ENCODE results near the gene CLTA. TPM values are rescaled to one million over a fixed set of nuclear protein-coding genes. Genes with fewer than 3 reads are reported as not detected.
"Not testable (repeated sequence)": the region's sequence is repeated elsewhere in the genome, so short reads cannot be mapped to it uniquely, and the experiment has no call there.

Gene CLTA
- polyA plus RNA-seq, 3 donors: 260 to 301 (median 281) TPM

DNA sequence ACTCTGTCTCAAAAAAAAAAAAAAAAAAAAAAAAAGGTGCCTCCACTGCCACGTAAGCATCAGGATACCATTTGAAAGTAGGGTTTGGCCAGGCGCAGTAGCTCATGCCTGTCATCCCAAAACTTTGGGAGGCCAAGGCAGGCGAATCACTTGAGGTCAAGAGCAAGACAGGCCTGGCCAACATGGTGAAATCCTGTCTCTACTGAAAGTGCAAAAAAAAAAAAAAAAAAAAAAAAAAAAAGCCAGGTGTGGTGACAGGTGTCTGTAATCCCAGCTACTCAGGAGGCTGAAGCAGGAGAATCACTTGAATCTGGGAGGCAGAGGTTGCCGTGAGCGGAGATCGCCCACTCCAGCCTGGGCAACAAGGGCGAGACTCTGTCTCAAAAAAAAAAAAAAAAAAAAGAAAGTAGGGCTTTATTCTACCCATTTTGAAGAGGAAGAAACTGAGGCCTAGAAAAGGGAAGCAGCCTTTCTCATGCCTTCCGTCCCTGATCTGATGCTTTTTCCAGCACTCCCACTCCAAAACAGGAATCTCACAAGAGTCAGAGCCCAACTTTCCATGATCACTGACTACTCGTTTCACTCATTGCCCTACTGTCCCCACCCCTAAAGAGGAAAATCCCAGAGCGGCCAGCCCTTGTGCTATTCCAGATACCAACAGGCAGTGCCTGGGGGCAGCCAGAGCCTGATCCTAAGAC lies 37.8 kb upstream of the CLTA start:
- DNase-seq: no peak

DNA sequence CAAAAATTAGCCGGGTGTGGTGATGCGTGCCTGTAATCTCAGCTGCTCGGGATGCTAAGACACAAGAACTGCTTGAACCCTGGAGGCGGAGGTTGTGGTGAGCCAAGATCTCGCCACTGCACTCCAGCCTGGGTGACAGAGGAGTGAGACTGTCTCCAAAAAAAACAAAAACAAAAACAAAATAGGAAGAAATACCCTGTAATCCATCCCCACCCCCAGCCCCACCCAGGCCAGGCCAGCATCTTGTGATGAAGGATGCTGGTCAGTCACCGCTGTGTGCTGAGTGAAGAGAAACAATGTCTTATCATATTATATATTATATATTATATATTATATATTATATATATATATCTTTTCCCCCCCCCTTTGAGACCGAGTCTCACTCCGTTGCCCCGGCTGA lies 37.0 kb upstream of the CLTA start:
- no peak for DNase-seq

DNA sequence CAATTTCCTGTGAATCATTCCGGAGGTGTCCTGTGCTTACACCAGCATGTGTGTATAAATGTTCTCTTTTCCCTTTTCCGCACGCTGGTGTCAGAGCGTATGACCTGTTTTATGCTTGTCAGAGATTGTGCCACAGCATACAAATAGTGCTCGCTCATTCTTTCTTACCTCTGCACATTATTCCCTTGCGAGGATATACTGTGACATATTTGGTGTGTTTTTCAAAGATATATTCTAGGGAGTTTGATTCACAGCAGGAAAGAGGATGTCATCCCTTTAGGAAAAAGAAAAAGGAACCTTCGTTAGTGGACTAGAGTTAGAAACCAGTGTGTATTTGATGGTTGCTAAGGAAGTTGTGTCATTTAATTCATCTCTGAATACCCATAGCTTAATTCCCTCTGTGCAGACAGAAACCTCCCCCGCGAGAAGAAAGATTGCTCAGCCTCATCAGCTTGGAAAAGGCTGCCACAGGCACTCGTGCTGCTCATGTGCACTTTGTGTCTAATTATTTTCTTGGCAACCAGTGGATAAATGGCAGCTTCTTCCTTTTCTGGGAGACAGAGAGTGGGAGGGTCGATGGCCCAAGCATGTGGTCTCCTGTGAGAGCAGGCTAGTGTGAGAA lies 36.3 kb upstream of the CLTA start:
- DNase-seq: peak; percentile 87

DNA sequence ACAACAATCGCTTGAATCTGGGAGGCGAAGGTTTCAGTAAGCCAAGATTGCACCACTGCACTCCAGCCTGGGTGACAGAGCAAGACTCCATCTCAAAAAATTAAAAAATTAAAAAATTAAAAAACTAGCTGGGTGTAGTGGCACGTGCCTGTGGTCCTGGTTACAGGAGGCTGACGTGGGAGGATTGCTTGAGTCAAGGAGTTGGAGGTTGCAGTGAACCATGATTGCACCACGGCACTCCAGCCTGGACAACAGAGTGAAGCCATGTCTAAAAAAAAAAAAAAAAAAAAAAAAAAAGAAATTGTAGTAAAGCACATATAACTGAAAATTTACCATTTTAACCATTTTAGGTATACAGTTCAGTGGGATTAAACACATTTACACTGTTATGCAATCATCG lies 34.6 kb upstream of the CLTA start:
- DNase-seq: no peak

DNA sequence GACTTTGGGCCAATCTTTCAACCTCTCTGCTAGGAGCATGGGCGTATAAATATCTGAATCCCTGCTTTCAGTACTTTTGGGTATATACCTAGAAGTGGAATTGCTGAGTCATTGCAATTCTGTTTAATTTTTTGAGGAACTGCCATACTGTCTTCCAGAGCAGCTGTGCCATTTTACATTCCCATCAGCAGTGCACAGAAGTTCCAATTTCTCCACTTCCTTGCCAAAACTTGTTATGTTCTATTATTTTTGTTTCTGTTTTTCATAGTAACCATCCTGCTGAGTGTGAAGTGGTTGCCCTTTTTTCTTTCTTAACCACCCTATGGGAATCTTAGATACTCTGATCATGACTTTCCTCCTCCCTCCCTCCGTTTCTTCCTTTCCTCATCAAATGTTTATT lies 32.6 kb upstream of the CLTA start:
- no peak for DNase-seq

DNA sequence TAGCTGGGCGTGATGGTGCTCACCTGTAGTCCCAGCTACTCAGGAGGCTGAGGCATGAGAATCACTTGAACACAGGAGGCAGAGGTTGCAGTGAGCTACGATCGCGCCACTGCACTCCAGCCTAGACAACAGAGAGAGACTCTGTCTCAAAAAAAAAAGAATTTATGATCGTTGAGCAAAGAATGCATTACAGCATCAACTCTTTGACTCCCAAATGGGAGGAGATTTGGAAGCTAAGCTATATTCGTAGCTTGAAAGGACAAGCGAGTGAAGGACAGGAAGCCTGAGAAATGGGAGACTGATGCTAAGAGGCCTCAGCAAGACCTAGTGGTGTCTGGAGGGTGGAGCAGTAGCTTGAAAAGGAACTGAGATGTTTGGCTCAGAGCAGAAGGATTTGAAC lies 31.8 kb upstream of the CLTA start:
- no peak for DNase-seq

DNA sequence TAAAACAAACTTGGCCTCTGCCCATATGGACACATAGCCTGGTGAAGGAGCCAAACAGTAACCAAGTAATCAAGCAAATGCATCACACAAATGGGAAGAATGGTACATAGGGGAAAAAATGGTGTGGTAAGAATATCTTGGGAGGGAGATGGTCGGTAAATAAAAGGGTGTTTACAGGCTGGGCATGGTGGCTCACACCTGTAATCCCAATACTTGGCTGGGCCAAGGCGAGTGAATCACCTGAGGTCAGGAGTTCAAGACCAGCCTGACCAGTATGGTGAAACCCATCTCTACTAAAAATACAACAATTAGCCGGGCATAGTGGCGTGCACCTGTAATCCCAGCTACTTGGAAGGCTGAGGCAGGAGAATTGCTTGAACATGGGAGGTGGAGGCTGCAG lies 31.2 kb upstream of the CLTA start:
- not testable (repeated sequence) for DNase-seq

DNA sequence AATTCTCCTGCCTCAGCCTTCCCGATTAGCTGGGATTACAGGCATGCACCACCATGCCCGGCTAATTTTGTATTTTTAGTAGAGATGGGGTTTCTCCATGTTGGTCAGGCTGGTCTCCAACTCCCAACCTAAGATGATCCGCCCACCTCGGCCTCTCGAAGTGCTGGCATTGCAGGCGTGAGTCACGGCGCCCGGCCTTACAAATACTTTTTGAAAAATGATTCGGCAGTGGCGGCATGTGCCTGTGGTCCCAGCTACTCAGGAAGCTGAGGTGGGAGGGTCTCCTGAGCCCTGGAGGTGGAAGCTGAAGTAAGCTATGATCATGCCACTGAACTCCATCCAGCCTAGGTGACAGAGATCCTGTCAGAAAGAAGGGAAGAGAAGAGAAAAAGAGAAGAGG lies 30.6 kb upstream of the CLTA start:
- DNase-seq: not testable (repeated sequence)

DNA sequence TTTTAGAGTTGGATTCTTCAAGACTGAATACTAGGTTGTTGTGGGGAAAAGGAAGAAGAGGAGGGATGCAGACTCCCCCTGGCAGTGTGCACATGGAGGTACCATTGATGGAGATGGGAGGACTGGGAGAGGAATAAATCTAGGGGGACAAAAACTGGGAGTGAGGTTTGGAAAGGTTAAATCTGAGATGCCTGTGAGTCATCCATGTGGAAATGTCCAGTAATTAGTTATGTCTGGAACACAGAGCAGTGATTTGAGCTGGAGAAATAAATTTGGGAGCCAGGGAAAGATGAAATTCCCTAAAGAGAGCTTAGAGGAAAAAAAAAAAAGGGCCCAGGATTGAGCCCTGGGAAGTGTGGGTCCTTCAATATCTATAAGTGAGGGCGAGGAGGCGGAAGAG lies 29.5 kb upstream of the CLTA start:
- no peak for DNase-seq

DNA sequence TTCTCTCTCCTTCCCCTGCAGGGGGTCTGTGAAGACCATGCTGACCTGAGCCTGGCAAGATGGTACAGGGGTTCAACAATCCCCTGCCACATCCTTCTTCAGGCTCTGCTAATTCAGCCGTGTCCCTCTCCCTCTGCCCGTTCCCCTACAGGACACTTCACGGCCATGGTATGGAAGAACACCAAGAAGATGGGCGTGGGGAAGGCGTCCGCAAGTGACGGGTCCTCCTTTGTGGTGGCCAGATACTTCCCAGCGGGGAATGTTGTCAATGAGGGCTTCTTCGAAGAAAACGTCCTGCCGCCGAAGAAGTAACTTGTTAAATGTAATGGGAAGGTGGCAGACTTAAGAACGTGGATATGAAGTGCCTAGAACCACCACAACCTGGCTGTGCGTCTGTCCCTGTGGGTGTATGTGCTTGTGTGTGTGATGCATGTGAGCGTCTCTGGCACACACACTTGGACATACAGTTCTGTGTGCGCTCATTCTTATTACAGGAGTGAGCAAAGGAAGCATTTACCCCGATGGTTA lies 28.4 kb upstream of the CLTA start:
- DNase-seq: no peak

DNA sequence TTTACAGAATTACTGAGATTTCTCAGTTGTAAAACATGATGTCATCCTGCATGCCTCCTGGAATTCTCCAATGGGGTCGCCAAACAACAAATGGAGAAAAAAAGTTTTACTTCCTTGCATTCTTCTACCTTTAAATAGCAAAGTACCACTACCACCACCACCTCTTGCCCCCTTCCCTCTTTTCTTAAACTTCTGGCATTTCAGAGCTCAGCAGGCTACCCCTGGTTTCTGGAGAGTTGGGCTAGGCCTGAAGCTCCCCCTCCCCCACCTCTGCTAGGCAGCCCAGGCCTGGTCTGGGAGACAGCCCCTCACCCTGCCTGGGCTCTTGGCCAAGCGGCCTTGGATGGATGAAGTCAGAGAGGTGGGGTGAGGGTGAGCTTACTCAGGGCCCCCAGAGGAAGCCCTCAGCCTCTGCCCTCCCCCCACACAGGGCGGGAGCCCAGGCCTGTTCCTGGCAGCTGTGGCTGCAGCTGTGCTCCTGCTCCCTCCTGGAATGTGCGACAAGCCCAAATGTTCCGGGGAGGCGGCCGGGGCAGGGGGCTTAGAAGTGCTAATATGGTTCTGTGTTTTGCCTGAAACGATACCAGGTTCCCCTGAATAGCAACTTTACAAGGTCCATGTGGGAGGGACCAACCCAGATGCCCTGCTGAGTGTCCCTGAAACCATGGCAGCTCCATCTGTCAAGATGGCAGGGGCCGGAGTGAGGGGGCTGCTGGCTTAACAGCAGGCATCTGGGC lies 27.5 kb upstream of the CLTA start:
- peak; percentile 89 for DNase-seq

DNA sequence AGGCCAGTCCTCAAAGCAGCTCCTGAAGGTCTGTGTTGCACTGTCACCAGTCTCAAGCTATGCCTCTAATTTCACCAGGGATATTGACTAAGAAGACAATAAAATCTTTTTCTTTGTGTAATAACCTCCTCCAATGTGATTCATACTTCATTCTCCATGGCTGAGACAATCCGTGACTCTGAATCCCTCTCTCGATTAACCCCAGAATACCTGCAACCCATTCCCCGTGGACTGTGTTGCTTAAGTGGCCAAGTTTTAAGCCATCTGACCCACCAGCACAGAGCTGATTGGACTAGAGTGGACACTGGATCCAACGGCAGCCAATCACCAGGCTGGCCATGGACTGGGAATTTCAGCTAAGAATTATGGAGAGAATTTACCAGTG lies 26.9 kb upstream of the CLTA start:
- no peak for DNase-seq

DNA sequence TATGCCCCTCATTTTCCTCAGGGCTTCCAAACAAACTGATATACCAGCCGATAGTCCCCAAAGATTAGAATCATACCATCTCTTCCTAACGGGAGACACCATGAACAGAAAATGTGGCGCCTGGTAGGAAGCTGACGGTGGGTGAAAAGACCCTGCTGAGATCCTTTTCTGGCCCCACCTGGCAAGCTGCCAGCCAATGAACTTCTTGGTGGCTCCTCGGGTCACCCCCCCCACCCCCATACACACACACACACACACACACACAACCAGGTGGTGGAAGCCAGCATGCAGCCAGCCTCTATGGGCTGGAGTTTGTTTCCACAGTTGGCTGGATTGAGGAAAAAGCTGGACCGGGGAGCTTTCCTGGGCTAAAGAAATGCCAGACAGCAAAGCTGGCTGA lies 26.3 kb upstream of the CLTA start:
- DNase-seq: no peak

DNA sequence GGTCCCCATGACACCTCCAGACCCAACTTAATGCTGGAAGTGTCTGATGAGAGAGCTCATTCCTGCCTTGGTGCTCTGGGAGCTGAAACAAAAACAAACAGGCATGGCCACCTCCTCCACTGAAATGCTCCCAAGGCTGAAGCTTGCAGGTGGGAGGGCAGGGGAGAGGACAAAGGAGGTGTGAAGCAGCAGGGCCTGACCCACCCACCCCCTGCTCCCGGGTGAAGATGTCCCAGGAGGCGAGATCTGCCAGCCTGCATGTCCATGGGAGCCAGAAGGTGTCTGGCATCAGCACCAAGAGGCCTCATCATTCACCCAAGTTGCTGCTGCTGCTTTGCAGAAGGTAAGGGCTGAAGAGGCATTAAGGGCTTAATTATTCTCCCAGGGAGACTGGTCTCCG lies 25.7 kb upstream of the CLTA start:
- no peak for DNase-seq

DNA sequence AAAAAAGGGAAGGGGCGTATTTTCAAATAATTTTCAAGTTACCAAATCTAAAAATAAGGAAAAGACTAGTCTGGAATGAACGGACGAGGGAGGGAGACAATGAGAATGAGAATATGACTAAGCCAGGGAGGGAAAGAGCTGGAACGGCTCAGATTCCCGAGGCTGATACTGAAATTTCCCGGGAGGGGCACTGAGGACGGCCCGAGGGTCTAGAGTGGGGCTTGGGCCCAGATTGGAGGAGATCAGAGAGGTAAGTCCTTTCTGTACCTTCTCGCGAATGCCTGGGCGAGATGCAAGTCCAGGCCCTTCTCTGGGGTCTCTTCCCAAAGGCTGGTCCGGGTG lies 24.9 kb upstream of the CLTA start:
- DNase-seq: no peak

DNA sequence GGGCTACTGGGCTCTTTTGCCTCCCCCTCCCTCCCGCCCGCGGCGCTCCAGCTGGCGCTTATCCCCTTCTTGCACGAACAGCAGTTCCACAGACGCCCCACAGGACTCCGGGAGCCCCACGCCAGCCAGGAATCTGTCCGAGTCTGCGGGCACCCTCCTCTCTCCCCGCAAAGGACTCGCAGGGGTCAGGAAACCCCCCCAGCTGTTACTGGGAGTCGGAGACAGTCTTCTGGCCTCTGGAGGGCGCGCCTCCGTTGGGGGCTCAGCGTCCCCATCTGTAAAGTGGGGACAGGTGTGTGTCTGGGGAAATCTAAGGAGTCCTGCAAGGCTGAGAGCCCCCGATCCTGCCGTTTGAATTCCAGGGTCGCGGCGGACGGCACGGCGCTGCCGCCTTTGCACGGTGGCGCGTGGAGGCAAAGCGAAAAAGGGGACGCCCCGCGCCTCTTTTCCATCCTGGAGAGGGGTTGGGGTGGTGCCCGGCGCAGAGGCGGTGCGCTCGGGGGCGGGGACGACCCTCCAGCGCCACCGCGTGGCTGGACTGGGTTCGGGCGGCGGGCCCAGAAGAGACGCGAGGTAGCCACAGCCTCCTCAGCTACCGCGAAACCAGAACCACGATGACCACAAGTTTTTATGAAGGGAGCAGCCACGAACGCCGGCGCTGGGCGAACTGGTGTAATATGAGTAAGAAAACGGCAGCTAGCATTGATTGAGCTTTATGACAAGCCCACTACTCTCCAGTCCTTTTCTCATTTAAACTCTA lies 24.4 kb upstream of the CLTA start:
- DNase-seq: peak; percentile 65

DNA sequence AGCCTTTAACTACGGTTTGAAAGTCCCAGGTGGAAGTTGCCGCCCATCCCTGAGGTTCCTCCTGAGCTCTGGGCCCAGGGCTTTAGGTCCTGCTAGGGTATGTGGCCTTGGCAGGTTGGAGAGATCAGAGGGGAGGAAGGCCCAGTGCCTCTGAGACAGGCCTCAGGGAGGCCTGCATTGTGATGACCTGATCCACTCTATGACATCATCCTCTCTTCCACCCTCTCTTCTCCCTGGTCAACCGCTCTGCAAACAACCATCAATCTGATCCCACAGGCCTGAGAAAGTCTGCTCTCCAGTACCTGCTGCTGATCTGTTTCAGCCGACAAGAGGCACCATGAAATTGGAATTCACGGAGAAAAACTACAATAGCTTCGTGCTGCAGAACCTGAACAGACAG lies 21.6 kb upstream of the CLTA start, which contains the start of gene CCIN:
CCIN (plus strand) TSS at position 223 of the 400 bp plus-strand sequence; CDS start at position 338, 115 bp downstream.
- DNase-seq: no peak

DNA sequence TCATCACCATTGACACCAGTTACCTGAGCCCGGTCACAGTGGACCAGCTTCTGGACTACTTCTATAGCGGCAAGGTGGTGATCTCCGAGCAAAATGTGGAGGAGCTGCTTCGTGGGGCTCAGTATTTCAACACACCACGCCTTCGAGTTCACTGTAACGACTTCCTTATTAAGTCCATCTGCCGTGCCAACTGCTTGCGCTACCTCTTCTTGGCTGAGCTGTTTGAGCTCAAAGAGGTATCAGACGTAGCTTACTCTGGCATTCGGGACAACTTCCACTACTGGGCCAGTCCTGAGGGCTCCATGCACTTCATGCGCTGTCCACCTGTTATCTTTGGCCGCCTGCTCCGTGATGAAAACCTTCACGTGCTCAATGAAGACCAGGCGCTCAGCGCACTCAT lies 21.0 kb upstream of the CLTA start:
- no peak for DNase-seq

DNA sequence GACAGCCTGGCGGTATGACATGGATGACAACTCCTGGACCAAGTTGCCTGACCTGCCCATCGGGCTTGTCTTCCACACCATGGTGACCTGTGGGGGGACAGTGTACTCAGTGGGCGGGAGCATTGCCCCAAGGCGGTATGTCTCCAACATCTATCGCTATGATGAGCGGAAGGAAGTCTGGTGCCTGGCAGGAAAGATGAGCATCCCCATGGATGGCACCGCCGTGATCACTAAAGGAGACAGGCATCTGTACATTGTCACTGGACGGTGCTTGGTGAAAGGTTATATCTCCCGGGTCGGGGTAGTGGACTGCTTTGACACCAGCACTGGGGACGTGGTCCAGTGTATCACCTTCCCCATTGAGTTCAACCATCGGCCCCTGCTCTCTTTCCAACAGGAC lies 20.2 kb upstream of the CLTA start:
- no peak for DNase-seq

DNA sequence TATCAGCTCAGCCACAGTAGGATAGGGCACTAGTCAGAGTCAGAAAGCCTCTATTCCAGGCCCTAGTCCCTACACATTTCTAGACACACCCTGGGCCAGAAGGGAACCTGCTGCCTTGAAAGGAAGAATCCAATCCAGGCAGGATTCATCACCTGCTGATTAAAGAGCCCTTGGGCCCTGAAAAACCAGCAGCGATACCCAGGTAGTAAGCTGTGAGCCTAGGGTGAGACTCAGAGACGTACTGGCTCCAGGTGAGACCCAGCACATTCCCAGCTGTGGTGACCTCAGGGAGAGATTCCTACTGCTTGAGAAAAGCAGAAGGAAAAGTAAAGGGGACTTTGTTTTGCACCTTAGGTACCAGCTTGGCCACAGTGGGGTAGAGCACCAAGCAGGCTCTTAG lies 16.9 kb upstream of the CLTA start:
- DNase-seq: no peak

DNA sequence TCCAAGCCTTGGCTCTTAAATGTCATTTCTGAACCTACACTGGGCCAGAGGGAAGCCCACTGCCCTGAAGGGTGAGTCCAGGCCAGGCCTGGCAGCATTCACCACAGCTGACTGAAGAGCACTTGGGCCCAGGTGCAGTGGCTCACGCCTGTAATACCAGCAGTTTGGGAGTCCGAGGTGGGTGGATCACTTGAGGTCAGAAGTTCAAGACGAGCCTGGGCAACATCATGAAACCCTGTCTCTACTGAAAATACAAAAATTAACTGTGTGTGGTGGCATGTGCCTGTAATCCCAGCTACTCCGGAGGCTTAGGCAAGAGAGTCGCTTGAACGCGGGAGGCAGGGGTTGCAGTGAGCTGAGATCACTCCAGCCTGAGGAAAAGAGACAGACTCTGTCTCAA lies 16.4 kb upstream of the CLTA start:
- no peak for DNase-seq

DNA sequence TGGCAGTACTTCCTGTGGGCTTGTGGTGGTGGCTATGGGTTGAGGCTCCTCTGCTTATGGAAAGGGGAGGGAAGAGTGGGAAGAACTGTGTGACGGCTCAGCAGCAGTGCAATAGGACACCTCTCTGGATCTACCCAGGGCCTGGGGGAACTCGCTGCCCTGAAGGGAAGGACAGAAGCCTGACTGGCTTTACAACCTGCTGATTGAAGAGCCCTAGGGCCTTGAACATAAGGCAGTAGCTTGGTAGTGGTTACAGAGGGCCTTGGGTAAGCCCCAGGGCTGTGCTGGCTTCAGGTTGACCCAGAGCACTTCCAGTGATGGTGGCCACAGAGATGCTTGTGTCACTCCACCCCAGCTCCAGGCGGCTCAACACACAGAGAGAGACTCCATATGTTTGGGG lies 16.0 kb upstream of the CLTA start:
- DNase-seq: no peak

All from renal pelvis (tissue), 4 donors.